ENCODE results near the gene SLC6A5.

SLC6A5 gene

DNA sequence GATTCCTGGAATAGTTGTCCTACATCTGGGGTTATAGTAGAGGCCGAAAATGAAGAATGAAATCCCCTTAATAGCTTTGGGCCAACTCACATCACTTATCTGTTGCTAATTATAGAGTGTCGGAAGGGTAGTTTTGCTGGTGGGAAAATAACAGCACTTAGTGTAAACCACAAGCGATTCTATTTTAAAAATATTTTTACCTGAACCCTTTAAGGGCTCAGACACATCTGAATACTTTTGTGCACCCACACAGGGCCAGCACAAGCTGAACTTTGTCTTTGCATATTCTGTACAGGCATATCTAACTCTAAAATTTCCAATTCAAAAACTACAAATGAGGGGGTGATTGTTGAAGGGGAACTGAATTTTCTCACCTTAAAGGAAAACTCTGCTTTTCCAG, 27.6 kb downstream of the SLC6A5 start:
- no peak for DNase-seq

- DNase-seq = no peak
These were observed 28.3 kb downstream of the SLC6A5 start for GRCh38 chr11:20627701-20628100.

- peak; percentile 18 for DNase-seq
These were observed 32.2 kb downstream of the SLC6A5 start for GRCh38 chr11:20631519-20632168.

DNA sequence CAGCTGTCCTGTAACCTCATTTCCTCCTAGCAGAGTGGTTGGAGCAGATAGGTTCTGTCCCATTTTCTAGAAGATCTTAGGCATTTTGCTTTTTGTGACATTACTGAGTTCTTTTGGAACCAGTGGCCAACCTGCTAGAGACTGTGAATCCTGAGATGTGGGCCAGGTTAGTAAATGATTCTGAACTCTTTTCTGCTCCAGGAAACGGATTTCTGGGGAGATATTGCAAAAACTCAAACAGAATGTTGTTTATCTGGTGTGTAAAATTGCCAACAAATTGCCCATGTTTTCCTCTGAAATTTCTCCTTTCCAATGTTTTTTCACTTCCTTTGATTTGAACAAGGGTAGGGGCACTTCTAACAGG, 32.7 kb downstream of the SLC6A5 start:
- DNase-seq = no peak

GRCh38 chr11:20634044-20634443, 34.6 kb downstream of the SLC6A5 start:
- no peak for DNase-seq

GRCh38 chr11:20634781-20635180, 35.4 kb downstream of the SLC6A5 start:
- no peak for DNase-seq

- DNase-seq = no peak
These were observed 38.7 kb downstream of the SLC6A5 start for GRCh38 chr11:20638074-20638473.

DNA sequence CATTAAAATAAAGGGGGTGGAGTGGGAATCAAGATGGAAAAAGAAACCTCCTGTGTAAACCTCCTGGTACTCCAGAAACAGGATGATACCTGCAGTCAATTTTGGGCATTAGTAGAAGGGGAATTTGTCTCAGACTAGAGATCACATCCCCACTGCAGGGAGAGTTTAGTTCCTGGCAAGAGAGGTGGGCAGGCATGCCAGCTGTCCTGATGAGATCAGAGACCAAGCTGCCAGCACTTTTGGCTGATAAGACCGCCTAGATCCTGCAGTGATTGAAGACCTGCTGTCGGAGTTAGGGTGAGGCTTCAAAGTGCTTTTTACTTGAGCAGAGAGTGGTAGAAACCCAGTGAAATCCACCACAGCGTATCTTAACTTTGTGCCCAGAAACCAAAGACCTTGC, 40.3 kb downstream of the SLC6A5 start:
- no peak for DNase-seq

GRCh38 chr11:20640401-20640800, 41.0 kb downstream of the SLC6A5 start:
- no peak for DNase-seq

DNA sequence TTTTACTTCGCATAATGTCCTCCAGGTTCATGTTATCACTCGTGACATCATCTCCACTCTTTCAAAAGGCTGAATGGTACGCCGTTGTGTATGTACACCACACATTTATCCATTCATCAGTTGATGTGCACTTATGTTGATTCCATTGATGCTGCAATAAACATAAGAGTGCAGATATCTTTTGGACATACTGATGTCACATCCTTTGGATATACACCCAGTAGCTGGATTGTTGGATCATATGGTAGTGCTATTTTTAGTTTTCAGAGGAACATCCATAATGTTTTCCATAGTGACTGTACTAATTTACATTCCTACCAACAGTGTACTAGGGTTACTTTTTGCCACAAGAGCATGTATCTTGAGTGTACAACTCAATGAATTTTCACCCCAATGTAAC, 45.0 kb downstream of the SLC6A5 start:
- no peak for DNase-seq

DNA sequence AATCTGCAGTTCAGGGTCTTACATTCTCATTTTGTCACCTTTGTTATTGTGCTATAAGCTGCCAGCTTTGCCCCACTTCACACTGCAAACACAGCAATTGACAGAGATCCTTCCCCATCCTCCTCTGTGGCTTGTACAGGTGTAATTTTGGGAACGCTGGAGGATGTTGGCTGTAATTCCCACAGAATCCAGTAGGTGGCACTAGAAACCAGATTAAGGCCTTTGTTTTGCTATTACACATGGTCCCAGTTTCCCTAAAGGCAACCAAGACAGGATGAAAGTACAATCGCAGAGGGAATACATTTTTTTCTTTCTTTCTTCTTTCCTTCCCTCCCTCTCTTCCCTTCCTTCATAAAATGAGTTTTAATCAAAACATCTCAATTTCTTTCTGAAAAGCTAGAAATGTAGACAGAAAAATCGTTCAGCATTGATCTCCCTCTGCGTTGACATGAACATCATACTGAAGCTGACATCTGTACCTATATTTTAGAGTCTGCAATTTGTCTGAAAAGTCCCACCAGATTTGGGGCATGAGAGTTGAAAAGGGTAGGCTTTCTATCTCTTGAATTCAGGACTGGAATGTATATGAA, 48.7 kb downstream of the SLC6A5 start:
- peak; percentile 46 for DNase-seq

GRCh38 chr11:20652150-20652806, 52.9 kb downstream of the SLC6A5 start:
- DNase-seq = no peak

GRCh38 chr11:20654038-20654437, 54.6 kb downstream of the SLC6A5 start:
- no peak for DNase-seq

DNA sequence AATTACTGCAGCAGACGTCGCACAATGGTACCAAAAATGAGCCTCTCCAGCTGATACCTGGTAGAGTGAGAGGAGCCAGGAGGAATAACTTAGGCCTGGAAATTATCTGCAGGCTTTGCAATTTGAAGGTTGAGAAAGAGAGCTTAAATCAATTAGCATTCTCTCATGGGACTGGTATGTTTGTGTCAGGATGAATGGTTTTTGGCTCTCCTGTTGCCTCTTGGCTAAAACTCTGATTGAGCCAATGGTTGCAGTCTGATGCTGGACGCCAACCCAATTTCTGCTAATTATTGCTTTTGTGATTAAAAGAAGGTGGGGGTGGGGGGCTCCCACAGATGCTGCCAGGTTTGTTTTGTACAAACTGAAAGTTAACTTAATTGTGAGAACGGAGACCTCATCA, 57.5 kb downstream of the SLC6A5 start:
- DNase-seq = no peak

DNA sequence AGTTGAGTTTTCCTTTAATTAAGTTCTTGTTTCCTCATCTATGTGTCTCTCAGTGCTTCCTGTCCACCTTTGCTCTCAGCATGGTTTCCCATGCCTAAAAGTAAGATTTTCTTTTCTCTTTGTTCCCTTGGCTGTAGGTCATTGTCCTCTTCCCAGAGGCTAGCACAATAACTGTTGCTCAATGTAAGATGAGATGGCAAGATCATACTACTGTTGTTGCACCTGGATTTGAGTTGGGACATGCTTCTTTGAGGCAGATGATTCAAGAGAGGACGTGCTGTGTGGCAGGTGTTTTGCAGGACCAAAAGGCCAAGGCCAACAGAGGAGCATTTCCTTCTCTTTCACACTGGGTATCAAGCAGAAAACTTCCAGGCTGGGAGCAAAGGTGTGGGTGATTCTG, 58.7 kb downstream of the SLC6A5 start:
- DNase-seq = peak; percentile 48

DNA sequence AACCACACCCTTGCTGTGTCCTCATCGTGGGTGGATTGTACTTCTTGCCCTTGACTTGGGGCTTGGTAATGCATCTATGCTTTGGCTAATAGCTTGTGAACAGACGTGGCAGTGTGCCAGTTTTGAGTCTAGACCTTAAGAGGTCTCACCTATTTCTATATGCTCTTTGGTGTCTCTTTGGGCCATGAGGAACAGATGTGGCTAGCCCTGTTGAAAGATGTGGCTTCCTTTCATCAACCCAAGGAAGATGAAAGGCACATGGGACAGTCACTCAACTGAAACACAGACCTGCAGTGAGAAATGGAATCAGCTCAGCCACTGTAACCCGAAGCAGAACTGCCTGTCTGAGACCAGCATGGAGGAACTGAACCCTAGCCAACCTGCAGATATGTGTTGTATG, 62.0 kb downstream of the SLC6A5 start:
- no peak for DNase-seq

DNA sequence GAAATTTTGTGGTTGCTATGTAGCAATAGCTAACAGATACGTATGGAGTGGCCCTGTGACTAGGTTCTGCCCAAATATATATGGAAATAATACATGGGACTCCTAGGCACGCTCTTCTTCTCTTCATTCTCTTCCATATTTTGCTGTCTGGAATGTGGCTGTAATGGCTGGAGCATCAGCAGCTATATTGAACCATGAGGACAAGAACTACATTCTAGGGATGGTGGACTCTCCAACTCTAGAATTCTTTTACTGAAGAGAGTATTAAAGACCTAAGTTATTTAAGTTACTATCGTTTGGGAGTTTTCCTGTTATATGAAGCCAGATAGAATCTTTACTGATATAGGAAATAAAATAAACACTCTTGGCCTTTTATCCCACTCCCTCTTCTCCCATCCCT, 62.4 kb downstream of the SLC6A5 start:
- DNase-seq = no peak

DNA sequence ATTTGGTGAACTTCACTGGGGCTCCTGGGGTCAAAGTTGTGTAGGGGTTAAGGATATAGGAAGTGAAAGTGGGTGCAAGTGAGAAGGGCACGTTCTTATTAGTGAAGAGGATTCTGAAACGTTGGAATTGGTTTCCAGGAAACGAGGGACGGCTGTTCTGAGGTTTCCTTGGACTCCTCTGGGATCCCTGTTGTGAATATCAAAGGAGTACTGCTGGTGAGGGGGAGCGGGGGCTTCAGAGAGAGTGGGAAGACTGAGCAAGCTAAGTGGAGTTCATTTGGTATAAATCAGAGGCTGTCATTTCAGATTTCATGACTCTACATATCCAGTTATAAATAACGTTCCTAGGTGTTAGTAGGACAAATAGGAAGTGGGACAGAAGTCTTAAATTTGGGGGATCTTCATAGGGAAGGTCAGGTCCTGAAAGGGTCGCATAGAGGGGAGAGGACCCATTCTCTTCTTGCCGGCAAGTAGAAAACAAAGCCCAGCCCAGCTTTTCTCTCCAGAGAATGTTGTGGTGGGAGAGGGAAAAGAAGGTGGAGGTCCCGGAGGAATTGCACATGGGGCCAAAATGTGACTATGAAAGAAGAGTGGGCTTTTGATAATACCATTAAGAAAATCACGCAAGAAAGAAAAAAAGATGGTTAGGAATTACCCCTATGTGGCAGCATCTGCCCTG, 68.9 kb downstream of the SLC6A5 start:
- DNase-seq = no peak

GRCh38 chr11:20668844-20669819, 69.7 kb downstream of the SLC6A5 start, which contains the start of gene NELL1:
TSS of gene NELL1 (plus strand) at chr11:20669586.
- DNase-seq = peak; percentile 8

DNA sequence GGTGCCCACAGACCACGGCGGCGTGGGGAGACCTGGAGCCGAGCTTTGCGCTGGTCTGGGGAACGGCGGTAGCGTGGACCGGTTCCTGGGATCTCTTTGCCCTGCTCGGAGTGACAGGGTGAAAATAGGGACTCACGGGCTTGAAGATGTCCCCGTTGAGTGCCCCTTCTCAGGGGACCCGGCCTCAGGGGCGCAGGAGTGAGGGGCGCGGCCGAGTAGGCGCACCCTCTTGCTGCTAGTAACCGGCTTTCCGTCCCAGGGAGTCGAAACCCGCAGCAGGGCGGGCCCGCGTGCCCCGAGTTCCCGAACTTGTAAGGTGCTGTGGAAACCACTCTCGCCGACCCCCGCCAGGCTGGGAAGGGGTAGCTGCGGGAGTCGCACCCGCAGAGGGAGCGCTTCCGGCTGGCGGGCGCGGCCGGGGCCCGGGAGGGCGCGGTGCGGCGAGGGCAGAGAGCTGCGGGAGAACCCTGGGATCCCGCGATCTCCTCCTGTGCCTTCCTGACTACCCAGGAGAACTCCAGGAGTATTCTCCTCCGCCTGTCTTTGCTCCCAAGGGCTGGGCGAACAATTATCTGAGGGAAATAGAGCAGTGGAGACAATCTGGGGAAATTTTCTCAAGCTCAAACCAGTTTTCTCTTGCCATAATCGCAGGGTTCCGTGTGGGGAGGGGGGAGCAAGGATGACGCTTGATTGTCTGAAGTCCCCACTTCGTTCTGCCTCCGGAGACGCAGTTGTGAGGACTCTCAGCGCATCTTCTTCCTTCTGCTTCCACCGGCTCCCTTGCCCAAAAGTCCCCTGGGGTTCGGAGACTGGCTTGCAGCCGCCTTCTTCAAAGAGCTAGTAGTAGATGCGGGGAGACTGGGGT, 70.6 kb downstream of the SLC6A5 start:
- peak; percentile 12 for DNase-seq

- DNase-seq = no peak
These were observed 71.6 kb downstream of the SLC6A5 start for GRCh38 chr11:20670932-20671403.

All from NCI-H2029 (cell line).